Stimulated activated CD8-positive, alpha-beta memory T cell treated with anti-CD3 and anti-CD28 coated beads, Interleukin-7, amount 100 ng/mL, for 4 hours (primary cell): ENCODE results near the gene SH3PXD2A.
"Not testable (repeated sequence)": the region's sequence is repeated elsewhere in the genome, so short reads cannot be mapped to it uniquely, and the experiment has no call there.

Experiments
- DNase-seq, 2 donors: peaks; one replicate each; pipeline ENCODE4 v3.0.0-alpha.2; 2020; ENCODE audit warnings: low read depth in 2 of 2

Gene SH3PXD2A

DNA sequence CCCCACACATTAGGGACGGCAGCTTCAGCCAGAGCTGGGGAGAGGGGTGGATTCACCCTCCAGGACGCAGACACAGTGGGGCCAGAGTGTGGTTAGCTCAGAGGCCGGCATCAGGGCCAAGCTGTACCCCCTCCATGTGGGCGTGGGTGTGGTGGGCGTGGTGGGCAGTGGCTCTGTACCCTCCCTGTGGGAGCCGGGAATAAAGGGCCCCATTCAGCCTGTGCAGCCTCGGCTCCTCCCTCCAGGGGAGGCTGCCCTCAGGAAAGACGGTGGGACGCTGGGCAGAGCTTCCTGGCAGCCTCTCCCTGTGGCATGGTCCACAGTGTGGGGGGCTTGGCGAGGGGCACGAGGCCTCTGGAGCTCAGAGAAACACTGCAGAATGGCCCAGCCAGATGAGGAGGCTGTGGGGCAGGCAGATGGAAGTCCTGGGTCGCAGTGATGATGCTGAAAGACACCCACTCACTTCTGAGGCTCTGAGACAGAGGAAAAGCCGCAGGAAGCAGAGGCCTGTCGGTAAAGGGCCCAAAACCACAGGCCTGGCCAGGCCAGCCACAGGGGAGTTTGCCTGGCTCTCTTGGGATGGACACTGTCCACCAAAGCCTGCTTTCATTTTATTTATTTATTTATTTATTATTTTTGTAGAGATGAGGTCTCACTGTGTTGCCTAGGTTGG is 108.0 kb downstream of the SH3PXD2A start:
- no peak for DNase-seq

DNA sequence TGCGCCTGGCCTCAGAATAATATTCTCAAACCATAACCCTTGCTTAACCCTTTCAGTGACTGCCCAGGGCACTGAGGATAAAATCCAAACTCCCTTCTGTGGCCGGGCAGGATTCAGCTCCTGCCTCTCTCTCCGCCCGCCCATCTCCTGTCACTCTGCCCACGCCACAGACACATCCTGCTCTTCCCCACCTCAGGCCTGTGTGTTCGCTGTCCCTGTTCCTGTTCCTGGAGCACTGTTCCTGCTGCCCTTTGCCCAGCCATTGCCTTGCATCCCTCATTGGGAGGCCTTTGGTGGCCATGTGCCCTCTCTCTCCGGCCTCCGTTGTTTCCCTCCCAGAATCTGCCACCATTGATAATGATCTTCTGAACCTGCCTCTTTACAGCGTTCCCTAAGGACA is 108.8 kb downstream of the SH3PXD2A start:
- DNase-seq, result no peak

DNA sequence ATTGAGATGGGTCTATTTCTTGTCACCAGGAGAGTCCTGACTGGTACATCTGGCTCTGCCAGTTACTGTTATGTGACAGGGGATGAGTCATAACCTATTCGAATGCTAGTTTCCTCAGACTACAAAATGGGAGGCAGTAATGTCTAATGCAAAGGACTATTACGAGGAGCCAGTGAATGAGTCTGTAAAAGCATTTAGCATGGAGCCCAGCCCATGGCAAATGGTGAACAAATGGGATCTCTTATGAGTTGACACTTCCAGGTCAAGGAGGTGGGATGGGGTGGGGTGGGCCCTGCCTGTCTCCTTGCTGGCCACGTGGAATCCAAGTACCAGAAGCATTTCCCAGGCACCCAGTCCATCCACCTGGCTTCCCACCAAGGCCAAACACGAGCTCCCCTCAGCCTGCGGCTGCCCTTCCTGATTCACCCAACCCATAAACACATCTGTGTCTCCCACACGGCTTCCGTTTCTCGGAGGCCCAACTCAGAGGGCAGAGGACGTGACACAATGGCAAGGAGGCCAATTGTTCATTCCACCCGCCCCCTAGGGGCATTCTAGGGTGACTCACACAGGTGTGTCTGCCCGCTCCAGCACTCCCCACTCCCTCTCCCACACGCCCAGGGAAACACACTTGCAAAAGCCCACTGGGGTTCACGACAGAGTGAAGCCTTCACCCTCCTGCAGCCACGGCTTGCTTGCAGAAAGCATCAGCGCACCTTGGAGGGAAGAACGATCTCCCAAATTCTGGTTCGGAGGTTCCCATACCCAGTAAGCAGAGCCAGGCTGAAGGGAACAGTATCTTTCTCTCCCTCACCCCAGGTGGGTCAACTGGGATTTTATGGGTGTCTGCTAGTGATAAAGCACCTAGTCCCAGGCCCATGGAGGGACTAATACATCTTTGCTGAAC is 109.8 kb downstream of the SH3PXD2A start:
- DNase-seq, result peak; percentile 28 to 48

DNA sequence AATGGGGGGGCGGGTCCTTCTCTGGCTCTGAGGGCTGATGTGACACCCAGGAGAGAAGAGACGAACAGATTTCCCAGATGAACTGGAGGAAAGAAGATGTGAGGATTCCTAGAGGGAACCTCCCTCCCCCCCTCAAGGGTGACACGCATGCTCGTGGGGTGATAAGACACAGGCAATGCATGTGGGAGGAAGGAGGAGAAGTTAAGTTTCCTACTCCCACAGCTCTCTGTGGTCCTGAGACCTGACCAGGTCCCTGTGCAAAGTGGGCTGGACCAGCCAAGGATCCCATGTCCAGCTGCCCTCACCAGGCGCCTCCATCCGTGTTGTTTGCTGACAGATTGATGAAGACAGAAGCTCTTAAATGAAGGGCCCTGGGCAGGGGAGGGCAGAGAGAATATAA is 112.6 kb downstream of the SH3PXD2A start:
- no peak for DNase-seq

DNA sequence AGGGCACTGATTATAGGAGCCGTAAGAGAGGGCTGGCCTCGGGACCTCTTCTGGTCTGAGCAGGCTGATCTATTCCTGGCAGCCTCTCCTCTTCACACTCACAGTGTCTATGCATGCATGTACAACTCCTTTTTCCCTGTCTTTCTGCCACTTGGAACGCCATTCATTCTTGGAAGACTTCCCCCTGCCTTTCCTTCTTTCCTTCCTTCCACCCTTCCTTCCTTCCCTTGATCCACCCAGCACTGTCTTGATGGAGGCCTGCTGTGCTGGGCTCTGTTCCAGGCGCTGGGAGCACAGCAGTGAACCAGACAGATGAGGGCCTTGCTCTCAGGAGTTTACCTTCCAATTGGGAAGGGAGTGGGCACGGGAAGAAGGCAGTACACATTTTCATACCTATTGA is 114.8 kb downstream of the SH3PXD2A start:
- no peak for DNase-seq

DNA sequence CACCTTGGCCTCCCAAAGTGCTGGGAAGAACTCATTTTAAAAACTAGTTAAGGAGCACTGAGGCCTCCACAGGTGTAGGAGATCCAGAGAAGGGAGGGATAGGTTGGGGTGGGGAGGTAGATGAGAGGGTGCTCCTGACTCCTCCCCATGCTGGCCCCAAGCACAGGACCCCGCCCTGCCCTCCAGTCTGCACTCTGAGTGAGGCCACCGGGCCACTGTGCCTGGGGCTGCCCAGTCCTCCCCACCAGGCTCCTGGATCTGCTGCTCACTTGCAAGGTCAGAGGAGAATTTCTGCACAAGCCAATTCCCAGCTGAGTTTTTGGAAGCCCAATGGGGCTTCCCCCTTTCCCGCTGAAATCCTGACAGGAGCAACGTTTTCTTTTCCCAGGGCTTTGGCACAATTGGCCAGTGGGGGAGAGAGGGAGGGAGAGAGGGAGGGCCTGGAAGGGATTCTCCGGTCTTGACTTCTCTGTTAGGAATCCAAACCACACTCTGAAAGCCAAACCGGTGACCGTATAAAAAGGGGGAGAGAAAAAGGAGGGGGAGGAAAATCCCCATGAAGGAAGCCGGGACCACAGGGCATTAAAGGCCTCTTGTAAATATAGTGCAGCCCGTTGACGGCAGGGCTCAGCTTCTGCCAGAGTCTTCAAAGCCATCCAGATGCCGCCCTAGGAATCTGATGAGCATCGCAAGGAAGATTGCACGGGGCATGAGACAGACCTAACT is 116.2 kb downstream of the SH3PXD2A start:
- no peak for DNase-seq

DNA sequence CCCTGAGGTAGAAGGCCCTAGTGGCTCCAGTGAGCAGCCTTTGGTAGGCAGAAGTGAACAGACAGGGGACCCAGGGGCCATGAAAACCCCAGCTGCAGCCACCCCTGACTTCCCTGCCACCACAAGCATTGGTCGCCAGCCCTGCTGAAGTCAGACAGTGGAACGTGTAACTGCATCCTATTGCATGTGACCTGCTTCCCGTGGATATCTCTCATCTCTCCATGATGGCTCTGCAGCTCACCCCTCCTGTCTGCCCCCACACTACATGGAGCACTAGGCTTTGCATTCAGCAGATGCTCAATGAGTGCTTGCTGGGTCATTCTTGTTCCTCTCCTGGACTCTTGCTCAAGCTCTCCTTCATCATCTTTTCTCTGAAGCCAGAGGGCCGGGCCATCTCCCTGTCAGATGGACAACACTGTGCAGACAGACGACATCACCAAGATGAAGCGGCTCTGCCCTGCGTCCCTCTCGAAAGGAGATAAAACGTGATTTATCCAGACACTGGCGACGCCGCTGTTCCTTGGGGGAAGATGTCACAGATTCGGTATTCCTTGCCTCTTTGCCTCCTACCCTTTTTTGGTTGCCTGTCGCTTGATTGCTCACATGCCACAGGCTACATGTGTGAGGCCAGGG is 117.5 kb downstream of the SH3PXD2A start:
- DNase-seq, result no peak

DNA sequence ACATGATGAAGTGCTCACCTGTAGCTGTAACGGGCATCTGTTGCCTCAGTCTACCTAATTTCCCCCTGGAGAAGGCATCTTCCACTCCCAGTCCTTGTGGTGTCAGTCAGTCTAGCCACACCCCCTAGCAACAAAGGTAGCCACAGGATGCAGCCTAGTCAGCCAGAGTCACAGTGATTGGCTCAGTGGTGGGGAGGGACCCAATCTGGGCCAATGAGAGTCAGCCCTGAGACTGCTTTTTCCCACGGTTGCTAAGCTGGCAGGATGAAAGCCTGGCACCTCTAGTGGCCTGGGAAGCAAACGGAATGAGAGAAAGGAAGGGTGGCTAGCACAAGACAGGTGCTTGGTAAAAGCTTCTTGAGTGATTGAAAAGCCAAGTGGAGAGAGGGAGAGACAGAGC is 118.6 kb downstream of the SH3PXD2A start:
- DNase-seq, result no peak

DNA sequence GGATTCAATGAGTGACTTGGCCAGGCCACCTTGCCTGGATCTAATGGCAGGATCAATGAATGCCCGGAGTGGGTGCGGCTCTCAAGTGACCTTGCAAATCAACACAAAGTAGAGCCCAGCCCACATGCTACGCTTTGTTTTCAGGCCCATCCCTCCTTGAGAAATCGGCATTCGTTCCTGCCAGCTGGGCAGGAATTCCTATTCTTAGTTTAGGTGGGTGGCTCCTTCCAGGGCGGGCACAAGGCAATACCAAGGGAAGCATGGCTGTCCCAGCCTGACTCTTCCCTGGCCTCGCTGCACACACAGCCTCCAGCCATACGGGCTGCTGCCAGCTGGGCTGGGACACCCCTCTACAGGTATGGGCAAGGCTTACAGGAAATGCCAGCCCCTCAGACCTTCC is 119.3 kb downstream of the SH3PXD2A start:
- DNase-seq, result no peak

DNA sequence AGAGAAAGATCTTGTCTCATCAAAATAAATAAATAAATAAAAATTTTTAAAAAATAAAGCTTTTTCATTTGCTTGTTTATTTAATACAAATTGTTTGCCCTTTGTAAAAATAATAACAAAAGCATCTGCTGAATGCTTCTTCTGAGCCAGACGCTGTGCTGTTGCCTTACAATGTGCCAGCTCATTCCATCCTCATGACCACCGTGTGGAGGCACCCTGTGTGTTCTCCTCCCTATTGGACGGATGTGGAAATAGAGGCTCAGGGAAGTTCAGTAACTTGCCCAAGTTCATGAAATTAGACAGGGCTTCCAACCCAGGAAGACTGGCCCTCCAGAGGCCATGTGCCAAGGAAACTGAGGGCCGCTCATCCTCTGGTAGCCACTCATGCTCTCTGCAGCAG is 120.6 kb downstream of the SH3PXD2A start:
- DNase-seq, result no peak

DNA sequence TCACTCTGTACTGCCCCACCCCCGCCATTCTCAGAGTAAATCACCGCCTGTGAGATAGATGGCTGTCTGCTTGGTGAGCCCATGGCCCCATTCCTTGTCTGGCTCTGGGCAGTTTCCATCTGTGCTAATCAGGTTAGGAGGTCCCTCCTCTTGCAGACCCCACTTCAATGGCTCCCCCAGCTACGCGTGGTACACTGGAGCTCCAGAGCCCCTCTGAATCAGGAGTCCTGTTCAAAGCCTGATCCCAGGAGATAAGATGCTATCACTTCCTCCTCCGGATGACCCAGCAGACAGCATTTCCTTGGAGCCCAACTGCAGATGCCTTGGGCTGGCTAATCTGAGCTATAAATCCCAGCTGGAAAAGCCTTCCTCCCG is 122.3 kb downstream of the SH3PXD2A start:
- no peak for DNase-seq

DNA sequence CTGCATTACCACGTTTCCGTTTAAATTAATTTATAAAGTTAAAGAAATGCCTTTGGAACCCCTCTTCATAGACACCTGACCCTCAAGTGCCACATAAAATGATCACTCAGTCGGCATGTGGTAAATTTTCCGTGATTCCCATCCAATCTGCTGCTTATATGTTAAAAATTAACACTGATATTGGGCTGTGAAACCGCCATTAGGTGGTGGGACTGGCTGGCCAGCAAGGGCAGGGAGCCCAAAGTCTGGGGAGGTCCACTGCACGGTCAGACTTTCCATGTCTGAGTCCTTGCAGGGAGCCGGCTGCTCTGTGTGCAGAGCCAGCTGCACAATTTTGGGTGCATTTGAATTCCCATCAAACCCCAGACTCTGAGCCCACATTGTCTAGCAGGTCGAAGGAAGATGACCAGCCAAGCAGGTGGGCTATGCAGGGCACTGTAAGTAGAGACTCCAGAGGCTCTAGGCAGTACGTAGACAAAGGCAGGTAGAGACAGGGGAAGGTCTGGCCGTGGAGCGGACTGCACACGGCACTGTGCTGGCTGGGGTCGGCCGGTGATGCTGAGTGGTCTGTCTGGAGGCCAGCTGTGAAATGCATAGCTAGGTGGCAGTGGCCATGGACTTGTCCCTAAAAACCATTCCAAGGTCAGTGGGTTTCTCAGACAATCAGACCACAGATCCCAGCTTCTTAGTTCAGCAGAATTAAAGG is 122.9 kb downstream of the SH3PXD2A start:
- no peak for DNase-seq

DNA sequence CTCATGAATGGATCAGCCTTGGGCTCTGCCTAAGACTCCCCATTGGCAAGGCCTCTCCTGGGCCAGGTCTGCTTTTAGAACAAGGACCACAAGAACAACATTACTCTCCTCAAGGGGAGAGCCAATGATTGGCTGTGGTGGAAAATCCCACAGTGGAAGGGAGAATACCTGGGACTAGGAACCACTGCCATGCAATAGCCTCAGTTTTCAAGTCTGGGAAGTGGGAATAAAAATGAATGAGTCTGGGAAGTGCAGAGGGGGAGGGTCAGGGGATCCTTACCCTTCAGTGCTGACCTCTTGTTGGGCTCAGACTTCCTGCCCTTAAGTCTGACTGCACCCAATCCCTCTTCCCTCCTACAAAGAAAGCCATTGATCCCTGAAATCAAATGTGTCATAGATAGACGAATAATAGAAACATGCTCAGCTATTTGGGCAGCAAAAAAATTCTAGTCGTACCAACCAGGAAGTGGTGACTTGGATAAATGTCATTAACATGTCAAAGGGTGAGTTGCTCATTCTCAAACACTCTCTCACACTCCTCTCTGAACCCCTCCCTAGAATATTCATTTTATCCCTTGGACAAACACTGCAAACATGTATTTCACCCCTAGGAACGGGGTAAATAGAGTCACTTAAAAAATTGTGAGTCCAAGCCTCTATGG is 123.6 kb downstream of the SH3PXD2A start:
- no peak for DNase-seq

DNA sequence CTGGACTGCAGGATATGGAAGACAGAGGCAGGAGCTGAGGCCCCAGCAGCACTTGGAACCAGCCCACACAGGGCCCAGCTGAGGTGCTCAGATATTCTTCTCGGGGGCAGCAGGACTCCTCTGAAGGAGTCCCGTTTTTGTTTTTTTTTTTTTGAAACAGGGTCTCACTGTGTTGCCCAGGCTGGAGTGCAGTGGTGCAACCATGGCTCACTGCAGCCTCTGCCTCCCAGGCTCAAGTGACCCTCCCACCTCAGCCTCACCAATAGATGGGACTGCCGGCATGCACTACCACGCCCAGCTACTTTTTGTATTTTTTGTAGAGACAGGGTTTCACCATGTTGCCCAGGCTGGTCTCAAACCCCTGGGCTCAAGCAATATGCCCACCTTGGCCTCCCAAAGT is 124.3 kb downstream of the SH3PXD2A start:
- not testable (repeated sequence) for DNase-seq

DNA sequence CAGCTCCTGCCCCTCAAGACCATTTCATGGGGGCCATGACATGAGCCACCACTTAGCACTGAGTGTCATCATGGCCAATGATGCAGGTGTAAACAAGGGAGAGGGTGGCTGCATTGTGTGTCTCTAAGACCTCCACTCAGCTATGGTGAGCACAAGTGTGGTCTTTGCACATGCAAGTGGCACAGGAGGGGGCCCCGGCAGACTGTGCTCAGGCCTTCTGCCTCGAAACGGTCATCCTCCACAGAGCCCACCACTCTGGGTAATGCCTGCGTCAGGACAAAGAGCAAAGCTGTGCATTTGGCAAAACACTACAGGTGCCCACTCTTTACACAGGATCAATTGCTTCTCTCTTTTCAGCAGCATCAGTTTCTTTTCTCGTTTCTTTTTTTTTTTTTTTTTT is 125.5 kb downstream of the SH3PXD2A start:
- no peak for DNase-seq

DNA sequence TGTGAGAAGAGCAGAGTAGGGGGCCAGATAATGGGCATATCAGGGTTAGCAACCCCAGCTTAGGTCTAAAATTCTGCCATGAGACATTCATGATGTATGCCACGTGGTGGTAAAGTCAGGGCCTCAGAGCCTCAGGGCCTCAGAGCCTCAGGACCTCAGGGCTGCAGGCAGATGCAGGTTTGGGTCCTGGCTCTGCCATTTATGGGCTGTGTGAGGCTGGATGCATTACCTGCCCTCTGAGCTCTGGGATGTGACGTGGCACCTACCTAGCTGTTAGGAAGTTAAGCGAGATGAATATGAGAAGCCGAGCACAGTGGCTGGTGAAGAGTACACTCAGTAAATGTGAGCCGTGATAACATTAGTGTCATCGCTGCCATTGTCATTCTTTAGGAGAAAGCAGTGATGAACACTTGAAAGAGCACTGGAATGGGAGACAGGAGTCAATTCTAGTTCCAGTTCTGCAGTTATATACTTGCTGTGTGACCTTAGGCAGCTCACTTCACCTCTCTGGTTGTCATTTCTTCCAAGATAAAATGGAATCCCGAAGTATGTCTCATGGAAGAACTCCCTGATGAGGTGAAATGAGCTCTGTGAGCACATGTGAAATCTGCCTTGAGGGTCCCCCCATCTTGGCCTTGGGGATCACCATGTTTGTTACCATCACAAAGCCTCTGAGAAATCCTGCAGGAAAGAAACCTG is 127.2 kb downstream of the SH3PXD2A start:
- no peak for DNase-seq

DNA sequence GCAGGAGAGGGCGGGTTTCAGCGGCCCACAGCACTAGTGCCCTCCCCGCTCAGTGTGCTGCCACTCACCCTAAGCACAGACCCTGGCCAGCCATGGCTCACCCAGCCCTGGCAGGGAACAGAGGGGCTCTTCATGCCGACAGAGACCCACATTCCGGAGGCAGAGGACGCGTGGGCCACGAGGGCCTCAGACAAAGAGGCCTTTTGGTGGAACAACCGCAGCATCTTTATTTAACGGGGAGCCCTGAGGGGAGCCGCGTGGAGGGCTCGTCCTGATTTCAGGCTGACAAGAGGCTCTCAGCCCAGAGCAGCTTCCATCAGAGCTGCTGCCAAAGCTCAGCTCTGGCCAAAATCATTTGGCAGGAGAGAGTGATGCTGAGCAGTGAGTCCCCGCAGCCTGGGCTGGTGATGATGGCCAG is 127.8 kb downstream of the SH3PXD2A start:
- DNase-seq, result no peak

DNA sequence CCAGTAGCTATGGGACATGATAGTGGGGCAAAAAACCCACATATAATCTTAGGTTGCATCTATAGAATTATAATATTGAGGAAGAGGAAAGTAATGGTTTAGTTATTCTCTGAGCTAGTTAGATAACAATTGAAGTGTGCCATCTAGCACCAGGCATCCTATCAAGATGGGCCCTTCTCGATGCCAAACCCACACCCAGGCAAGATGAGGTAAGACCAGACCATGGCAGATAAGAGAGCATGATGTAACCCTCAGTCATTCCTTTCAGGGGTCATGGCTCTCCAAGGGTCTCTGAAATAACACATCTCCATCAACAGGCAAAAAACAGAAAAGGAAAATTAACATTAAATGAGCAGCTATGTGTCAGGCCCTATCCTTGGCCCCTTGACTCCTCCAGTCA is 128.7 kb downstream of the SH3PXD2A start:
- DNase-seq, result no peak

DNA sequence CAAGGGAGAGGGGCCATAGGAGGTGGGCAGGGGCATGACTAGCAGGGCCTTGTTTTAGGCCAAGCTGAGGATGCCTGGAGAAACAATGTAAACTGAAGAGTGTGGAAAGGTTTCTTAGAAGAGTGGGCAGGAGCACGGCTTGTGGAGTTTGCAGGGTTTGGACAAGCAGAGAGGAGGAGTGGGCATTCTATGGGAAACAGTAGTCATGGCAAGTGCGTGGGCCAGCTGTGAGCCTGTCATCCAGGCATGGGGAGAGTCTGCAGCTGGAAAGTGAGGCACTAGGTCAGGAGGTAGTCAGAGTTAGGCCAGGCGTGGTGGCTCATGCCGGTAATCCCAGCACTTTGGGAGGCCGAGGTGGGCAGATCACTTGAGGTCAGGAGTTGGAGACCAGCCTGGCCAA is 130.1 kb downstream of the SH3PXD2A start:
- no peak for DNase-seq

DNA sequence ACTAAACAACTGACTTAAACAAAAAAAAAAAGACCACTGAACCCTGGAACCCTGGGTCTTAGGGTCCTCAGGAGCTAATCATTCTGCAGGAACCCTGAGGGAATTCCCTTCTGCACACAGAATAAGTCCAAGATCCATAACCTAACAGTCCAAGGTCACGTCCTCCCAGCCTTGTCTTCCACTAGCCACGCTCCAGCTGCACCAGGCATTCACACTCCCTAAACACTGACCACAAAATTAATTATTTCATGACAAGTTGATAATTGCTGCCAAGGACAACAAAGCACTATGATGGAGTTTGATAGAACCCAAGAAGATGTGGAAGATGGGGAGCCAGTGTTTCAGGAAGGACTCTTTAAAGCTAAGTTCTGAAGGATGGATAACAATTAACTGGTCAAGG is 130.6 kb downstream of the SH3PXD2A start:
- DNase-seq, result no peak
